HG02852 (cell line): ENCODE results near the gene LAMTOR5.
A peak's percentile ranks its signal among the peaks of the same experiment; 100 is the strongest.

Source experiments
- ATAC-seq: cut with Tn5 transposase; IDR thresholded peaks from one replicate; pipeline ENCODE4 v1.9.1; 2021; ENCODE audit warnings: mild to moderate bottlenecking, moderate library complexity; ENCODE audit not compliant: unreplicated experiment

Gene LAMTOR5

GRCh38 chr1:110390692-110391245 is 16.7 kb downstream of the LAMTOR5 start, which contains the start of gene SLC16A4:
TSS of gene SLC16A4 (minus strand) at chr1:110391026. CDS start at chr1:110389323, 1,703 bp downstream.
- ATAC-seq: no peak

GRCh38 chr1:110390096-110390495 is 17.4 kb downstream of the LAMTOR5 start:
- no peak for ATAC-seq

DNA sequence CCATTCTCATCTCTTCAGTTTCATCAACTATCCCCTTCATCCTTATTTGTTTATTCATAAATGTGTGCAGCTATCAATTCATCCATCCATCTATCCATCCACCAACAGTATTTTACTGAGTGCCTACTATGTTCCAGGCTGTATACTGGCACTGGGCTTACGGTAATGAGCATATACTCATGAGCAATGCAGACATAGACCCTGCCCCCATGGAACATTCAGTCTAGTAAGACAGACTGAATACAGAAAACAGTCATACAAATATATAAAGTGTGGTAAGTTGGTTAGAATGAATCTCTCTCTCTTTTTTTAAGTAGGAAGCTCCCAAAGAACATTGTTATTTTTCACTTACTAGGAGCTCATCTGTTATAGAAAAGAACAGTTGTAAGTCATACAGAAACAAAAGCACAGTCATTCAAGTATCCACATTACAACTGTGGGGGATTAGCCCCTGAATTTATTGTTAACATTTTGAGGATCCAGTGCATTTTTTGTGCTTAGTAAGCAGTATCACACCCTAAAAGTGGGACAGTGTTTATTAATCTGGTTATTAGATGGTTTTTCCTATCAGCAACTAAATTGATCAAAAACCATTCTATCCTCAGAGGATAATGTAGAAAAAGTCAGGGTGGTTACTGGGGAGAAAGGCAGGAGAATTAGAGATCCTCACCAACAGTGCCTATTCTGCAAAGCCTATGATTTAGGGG is 20.3 kb downstream of the LAMTOR5 start:
- ATAC-seq: no peak

DNA sequence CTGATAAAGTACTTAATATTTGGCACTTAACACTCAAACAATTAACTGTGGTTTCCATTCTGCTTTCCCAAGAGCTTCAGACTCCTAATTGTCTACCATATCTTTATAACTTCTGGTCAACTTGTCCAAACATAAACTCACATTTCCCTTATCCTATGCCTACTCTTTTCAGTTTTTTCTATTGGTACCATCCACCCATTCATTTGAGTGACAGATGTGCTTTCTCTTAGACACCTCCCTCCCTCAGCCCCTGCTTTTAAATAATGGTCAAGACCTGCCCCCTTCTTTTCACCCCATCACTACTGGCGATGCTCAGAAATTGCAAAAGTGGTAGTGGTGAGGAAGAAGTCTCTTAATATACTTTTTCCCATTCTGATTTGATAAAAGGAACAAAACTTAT is 22.1 kb downstream of the LAMTOR5 start:
- ATAC-seq: no peak

DNA sequence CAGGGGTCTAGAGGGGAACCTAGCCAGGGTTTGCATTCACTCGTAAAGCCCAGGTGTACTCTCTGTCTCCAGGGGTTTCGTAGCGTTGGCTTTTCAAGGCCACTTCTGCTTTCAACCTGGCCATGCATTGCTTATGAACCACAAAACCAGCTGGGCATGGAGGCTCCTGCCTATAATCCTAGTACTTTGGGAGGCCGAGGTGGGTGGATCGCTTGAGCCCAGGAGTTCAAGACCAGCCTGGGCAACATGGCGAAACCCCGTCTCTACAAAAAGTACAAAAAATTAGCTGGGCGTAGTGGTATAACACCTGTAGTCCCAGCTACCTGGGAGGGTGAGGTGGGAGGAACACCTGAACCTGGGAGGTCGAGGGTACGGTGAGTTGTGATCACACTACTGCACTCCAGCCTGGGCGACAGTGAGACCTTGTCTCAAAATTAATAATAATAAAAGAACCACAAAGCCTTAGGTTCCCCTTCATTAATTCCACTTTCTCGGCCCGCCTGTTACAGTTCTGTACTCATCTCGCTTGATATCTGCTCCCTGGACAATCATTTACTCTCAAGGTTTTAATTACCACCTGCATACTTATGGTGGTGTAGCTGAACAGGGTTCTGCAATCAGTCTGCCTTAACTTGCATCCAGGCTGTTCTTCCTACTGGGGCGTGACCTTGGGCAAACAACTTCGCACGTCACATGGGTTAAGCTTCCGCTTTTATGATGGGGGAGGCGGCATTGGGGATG is 22.7 kb downstream of the LAMTOR5 start:
- peak; percentile 61 for ATAC-seq

DNA sequence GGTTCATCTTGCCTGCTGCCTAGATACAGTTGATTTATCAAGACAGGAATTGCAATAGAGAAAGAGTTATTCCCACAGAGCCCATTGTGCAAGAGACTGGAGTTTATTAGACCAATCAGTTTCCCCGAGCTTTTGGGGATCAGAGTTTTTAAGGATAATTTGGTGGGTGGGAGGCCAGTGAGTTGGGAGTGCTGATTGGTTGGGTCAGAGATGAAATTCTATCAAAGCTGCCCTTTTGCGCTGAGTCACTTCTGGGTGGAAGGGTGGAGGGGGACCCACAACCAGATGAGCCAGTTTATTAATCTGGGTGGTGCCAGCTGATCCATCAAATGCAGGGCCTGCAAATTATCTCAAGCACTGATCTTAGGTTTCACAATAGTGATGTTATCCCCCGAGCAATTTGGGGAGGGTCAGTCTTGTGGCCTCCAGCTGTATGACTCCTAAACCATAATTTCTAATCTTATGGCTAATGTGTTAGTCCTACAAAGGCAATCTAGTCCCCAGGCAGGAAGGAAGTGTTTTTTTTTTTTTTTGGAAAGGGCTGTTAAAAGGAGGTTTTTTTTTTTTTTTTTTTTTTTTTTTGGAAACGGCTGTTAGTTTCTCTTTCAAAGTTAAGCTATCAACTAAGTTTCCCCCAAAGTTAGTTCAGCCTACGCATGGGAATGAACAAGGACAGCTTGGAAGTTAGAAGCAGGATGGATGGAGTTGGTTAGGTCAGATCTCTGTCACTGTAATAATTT is 24.1 kb downstream of the LAMTOR5 start:
- ATAC-seq: no peak

DNA sequence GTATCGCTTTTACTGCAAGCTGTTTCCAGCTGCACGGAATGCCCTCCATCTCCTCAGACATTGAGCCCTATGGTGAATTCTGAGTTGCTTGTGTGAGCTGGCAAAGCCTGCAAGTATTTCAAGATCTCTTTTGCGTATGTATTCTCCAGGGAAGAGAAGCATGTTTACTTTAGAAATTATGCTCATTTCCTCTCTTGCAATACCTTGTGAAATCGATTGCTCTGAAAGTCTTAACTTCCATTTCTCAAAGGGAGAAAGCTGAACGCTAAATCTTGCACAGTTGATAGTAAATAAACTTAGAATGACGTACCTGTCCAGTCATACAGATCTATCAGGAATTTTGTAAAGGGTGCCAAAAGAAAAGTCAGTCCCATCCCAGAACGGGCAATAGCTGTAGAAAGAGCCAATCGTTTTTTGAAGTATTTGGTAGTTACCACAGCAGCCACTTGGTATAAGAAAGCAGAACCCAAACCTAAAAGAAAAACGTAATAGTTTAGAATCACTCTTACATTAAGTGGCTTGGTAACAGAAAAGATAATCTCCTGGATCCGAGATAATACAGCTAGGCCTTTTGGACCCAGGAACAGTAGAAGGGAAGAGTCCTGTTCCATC is 26.7 kb downstream of the LAMTOR5 start:
- no peak for ATAC-seq

DNA sequence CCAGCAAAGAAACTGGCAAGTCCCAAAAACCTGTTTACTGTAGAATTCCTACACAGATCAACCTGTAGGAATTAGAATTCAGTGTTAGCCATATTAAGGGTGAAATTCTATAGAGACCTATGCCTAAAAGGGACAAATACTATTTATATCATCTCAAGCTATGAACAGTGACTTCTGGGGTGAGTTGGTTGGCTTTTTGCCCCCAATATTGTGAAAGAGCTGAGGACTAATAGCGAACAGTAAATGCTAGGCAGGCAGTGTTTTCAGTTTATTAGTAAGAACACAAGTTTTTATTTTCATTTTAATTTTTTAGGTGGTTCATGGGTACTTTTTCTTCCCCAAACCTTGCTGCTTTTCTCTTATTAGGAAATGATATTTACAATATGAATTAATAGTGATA is 32.0 kb downstream of the LAMTOR5 start:
- ATAC-seq: no peak

- ATAC-seq: no peak
Measured at GRCh38 chr1:110370827-110371226, 36.7 kb downstream of the LAMTOR5 start.

- no peak for ATAC-seq
Measured at GRCh38 chr1:110364221-110364620, 43.3 kb downstream of the LAMTOR5 start.

GRCh38 chr1:110361856-110362255 is 45.6 kb downstream of the LAMTOR5 start:
- no peak for ATAC-seq

- ATAC-seq: no peak
Measured at GRCh38 chr1:110360431-110360830, 47.1 kb downstream of the LAMTOR5 start.

GRCh38 chr1:110356379-110356778 is 51.1 kb downstream of the LAMTOR5 start:
- no peak for ATAC-seq

- no peak for ATAC-seq
Measured at GRCh38 chr1:110355321-110355720, 52.2 kb downstream of the LAMTOR5 start.
